22Rv1 (cell line): ENCODE data around the gene COPS7A.

ENCODE experiments used
- H3K27ac ChIP-seq: fragments of 450-650 bp; 2 replicates; pipeline ENCODE4 v1.5.1; 2017
- CTCF ChIP-seq: fragments of 450-650 bp; IDR thresholded peaks from 2 replicates; pipeline ENCODE4 v1.5.1; 2017; ENCODE audit warnings: mild to moderate bottlenecking
- ZFX ChIP-seq: fragments of 450-650 bp; IDR thresholded peaks from 2 replicates; pipeline ENCODE4 v1.6.1; 2017; ENCODE audit warnings: antibody characterized with exemption, borderline replicate concordance

COPS7A gene

GRCh38 chr12:6691473-6691872 lies 32.4 kb upstream of the COPS7A start:
- no peak for TF ChIP-seq ZFX
- TF ChIP-seq CTCF, result no peak
- no peak overlapping the region for H3K27ac ChIP-seq

GRCh38 chr12:6692888-6693287 lies 31.0 kb upstream of the COPS7A start:
- H3K27ac ChIP-seq, result no peak overlapping the region
- TF ChIP-seq CTCF (no peak), ZFX (no peak)

GRCh38 chr12:6693832-6694355 lies 30.0 kb upstream of the COPS7A start:
- no peak overlapping the region for H3K27ac ChIP-seq
- TF ChIP-seq CTCF, result no peak
- TF ChIP-seq ZFX, result no peak

GRCh38 chr12:6694701-6695100 lies 29.1 kb upstream of the COPS7A start:
- no peak overlapping the region for H3K27ac ChIP-seq
- TF ChIP-seq CTCF (no peak), ZFX (no peak)

- H3K27ac ChIP-seq, result no peak overlapping the region
- no peak for TF ChIP-seq ZFX
- TF ChIP-seq CTCF, result no peak
Measured at GRCh38 chr12:6695313-6696045, 28.4 kb upstream of the COPS7A start.

GRCh38 chr12:6696690-6697583 lies 26.9 kb upstream of the COPS7A start:
- no peak for TF ChIP-seq CTCF
- no peak for TF ChIP-seq ZFX
- no peak overlapping the region for H3K27ac ChIP-seq
